AG09319 (cell line): ENCODE data around the gene MRPS12.

ENCODE experiments used
- DNase-seq: peaks from one replicate; pipeline ENCODE4 v3.0.0-alpha.2; 2010; ENCODE audit warnings: low read depth; ENCODE audit errors: extremely low read depth
- TF ChIP-seq, protein P1 (sequence below): IDR thresholded peaks from 2 replicates; pipeline ENCODE4 v1.5.1; 2011; ENCODE audit warnings: low read depth, mild to moderate bottlenecking, inconsistent platforms, low read length, moderate library complexity

The MRPS12 gene

DNA sequence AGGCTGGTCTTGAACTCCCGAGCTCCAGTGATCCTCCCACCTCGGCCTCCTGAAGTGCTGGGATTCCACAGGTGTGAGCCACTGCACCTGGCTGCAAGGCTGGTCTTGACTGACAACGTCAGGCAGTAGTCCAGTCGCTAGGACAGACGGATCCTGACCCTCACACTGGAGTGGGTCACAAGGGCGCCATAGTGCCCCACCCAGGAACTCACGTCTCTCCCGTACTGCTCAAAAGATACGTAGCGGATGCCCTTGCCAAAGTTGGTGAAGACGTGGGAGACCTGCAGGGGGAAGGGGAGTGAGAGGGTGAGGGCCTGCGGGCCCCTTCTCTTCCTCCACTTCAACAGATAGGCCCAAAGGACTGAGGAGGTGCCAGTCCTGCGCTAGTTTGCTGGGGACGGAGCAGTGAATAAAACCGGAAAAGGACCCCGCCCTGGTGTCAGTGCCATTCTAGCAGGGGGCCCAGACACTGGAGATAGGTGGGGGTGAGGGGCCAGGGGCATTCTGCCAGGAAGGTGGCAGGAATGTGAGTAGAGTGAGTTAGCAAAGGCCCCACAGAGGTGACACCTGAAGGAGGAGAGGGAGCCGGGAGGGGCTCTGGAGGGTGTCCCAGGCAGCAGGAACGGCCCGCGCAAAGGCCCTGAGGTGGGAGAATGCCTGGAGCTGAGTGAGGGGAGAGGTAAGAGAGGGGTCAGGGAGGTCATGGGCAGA, 11.9 kb downstream of the MRPS12 start:
- TF ChIP-seq, protein P1, sequence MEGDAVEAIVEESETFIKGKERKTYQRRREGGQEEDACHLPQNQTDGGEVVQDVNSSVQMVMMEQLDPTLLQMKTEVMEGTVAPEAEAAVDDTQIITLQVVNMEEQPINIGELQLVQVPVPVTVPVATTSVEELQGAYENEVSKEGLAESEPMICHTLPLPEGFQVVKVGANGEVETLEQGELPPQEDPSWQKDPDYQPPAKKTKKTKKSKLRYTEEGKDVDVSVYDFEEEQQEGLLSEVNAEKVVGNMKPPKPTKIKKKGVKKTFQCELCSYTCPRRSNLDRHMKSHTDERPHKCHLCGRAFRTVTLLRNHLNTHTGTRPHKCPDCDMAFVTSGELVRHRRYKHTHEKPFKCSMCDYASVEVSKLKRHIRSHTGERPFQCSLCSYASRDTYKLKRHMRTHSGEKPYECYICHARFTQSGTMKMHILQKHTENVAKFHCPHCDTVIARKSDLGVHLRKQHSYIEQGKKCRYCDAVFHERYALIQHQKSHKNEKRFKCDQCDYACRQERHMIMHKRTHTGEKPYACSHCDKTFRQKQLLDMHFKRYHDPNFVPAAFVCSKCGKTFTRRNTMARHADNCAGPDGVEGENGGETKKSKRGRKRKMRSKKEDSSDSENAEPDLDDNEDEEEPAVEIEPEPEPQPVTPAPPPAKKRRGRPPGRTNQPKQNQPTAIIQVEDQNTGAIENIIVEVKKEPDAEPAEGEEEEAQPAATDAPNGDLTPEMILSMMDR = no peak
- DNase-seq = no peak

- TF ChIP-seq, protein P1 = no peak
- no peak for DNase-seq
Measured at GRCh38 chr19:38944981-38945506, 14.3 kb downstream of the MRPS12 start.

- TF ChIP-seq, protein P1 = no peak
- DNase-seq = no peak
Measured at GRCh38 chr19:38945562-38946228, 15.0 kb downstream of the MRPS12 start.

DNA sequence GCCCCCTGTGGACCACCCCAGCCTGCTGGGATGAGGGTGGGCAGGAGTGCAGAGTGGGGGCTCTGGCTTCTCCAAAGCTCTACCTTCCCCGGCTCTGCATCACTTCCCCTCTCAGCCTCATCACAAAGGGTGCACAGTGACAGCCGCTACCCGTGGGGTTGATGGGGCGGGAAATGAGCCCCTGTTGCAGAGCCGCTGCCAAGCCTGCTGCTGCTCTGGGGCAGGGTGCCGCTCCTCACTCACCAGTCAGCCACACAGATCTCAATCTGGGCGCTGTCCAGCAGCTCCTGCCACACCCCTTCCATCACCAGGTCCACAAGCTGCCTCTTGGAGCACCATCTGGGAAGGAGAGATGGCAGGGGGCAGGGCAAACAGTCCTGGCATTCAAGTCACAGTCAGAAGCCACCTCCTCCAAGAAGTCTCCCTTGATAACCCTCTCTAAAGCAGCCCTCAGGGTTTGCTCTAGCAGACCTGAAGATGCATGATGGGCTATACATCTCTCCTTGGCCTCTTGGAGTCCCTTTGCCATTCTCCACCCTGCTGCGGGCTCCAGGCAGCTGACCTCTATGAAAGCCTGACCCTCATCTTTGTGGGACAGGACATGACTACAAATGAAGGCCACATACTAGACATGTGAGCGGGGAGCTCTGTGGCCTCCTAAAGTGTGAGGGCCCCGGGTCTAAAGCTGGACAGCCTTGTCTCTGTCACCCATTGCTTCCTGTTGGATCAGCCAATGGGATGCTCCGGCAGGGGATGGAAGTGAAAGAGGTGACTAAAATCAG, 15.7 kb downstream of the MRPS12 start:
- TF ChIP-seq, protein P1 = no peak
- DNase-seq = no peak

GRCh38 chr19:38949580-38950367, 19.0 kb downstream of the MRPS12 start:
- DNase-seq = no peak
- TF ChIP-seq, protein P1 = no peak

DNA sequence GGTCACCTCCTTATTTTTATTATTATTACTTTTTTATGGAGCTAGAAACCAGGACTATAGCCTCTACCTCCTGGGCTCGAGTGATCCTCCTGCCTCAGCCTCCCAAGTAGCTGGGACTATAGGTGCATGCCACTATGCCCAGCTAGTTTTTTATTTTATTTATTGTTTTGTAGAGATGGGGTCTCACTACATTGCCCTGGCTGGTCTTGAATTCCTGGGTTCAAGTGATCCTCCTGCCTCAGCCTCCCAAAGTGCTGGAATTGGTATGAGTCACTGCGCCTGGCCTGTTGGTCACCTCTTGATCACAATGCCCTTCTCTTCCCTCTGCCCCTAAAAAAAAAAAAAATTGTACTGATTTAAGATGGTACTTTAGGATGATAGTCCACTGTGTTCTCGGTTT, 20.4 kb downstream of the MRPS12 start:
- DNase-seq = no peak
- TF ChIP-seq, protein P1 = no peak
